ENCODE results near the gene SMDT1. TPM values are rescaled to one million over a fixed set of nuclear protein-coding genes. Genes with fewer than 3 reads are reported as not detected.
"Not testable (repeated sequence)": the region's sequence is repeated elsewhere in the genome, so short reads cannot be mapped to it uniquely, and the experiment has no call there.

SMDT1 gene
- total and polyA plus RNA-seq, 4 donors = 34.7 to 167 (median 100) TPM

- H3K27ac ChIP-seq (ENCODE audit: low read depth in 1 of 2, low read length in 1 of 2); H3K4me3 ChIP-seq; H3K4me1 ChIP-seq (ENCODE audit: control insufficient read depth in 5 of 5, insufficient read depth in 5 of 5, low read length in 5 of 5); H3K9ac ChIP-seq (ENCODE audit: insufficient read depth in 1 of 2, low read length in 2 of 2); H3K9me3 ChIP-seq (ENCODE audit: control insufficient read depth in 4 of 4, insufficient read depth in 3 of 4, low read length in 3 of 4); ATAC-seq (ENCODE audit: insufficient read depth, low FRiP score); DNase-seq; H3K36me3 ChIP-seq (ENCODE audit: control insufficient read depth in 4 of 4, insufficient read depth in 4 of 4, low read length in 4 of 4); H3K27me3 ChIP-seq (ENCODE audit: control insufficient read depth in 3 of 3, insufficient read depth in 3 of 3, low read length in 2 of 3): not testable (repeated sequence)
- WGBS, 2 donors = 13 to 32% methylated on average over 1 of the region's 7 CpGs
These were observed 50.7 kb downstream of the SMDT1 start for GRCh38 chr22:42130182-42130581.

GRCh38 chr22:42130639-42131431 is 51.3 kb downstream of the SMDT1 start, which contains the start of gene CYP2D6:
Gene CYP2D6 (minus strand): TSS chr22:42130810. CDS start chr22:42130791, 19 bp downstream.
- H3K36me3 ChIP-seq (ENCODE audit: control insufficient read depth in 4 of 4, insufficient read depth in 4 of 4, low read length in 4 of 4); H3K27me3 ChIP-seq (ENCODE audit: control insufficient read depth in 3 of 3, insufficient read depth in 3 of 3, low read length in 2 of 3); H3K4me3 ChIP-seq; DNase-seq; H3K4me1 ChIP-seq (ENCODE audit: control insufficient read depth in 5 of 5, insufficient read depth in 5 of 5, low read length in 5 of 5); ATAC-seq (ENCODE audit: insufficient read depth, low FRiP score); H3K9ac ChIP-seq (ENCODE audit: insufficient read depth in 1 of 2, low read length in 2 of 2); H3K9me3 ChIP-seq (ENCODE audit: control insufficient read depth in 4 of 4, insufficient read depth in 3 of 4, low read length in 3 of 4); H3K27ac ChIP-seq (ENCODE audit: low read depth in 1 of 2, low read length in 1 of 2): not testable (repeated sequence)
- 77 to 89% methylated on average over 13 to 14 of the region's 14 CpGs for WGBS, 2 donors

- ATAC-seq (ENCODE audit: insufficient read depth, low FRiP score) = no peak
- Histone ChIP-seq H3K9ac (ENCODE audit: insufficient read depth in 1 of 2, low read length in 2 of 2) (no peak overlapping the region), H3K4me1 (ENCODE audit: control insufficient read depth in 5 of 5, insufficient read depth in 5 of 5, low read length in 5 of 5) (peaks cover 0 to 6% (median 0%) of the 10 kb centered on the region in 5 donors), H3K27ac (ENCODE audit: low read depth in 1 of 2, low read length in 1 of 2) (no peak overlapping the region), H3K9me3 (ENCODE audit: control insufficient read depth in 4 of 4, insufficient read depth in 3 of 4, low read length in 3 of 4) (peaks cover 0 to 2% (median 0%) of the 10 kb centered on the region in 4 donors), H3K4me3 (no peak overlapping the region), H3K36me3 (ENCODE audit: control insufficient read depth in 4 of 4, insufficient read depth in 4 of 4, low read length in 4 of 4) (peaks cover 0 to 2% (median 0%) of the 10 kb centered on the region in 4 donors), H3K27me3 (ENCODE audit: control insufficient read depth in 3 of 3, insufficient read depth in 3 of 3, low read length in 2 of 3) (no peaks in the 10 kb centered on the region)
- WGBS, 2 donors = 60 to 82% methylated on average over 8 of the region's 8 CpGs
- no peak for DNase-seq
- no peak for TF ChIP-seq CTCF (IDR thresholded peaks at IDR 0.05; ENCODE audit: control extremely low read depth, extremely low read depth)
These were observed 52.1 kb downstream of the SMDT1 start for GRCh38 chr22:42131562-42131961.

GRCh38 chr22:42132457-42132856 is 53.0 kb downstream of the SMDT1 start:
- H3K4me3 ChIP-seq = no peak overlapping the region
- ATAC-seq (ENCODE audit: insufficient read depth, low FRiP score) (no peak), DNase-seq (no peak)
- no peak for TF ChIP-seq CTCF (IDR thresholded peaks at IDR 0.05; ENCODE audit: control extremely low read depth, extremely low read depth)
- peaks cover 0 to 2% (median 0%) of the 10 kb centered on the region in 4 donors for H3K9me3 ChIP-seq (ENCODE audit: control insufficient read depth in 4 of 4, insufficient read depth in 3 of 4, low read length in 3 of 4)
- H3K27ac ChIP-seq (ENCODE audit: low read depth in 1 of 2, low read length in 1 of 2) = no peak overlapping the region
- no peak overlapping the region for H3K9ac ChIP-seq (ENCODE audit: insufficient read depth in 1 of 2, low read length in 2 of 2)
- WGBS, 2 donors = 79 to 85% methylated on average over 13 of the region's 13 CpGs
- peaks cover 0 to 2% (median 0%) of the 10 kb centered on the region in 4 donors for H3K36me3 ChIP-seq (ENCODE audit: control insufficient read depth in 4 of 4, insufficient read depth in 4 of 4, low read length in 4 of 4)
- no peaks in the 10 kb centered on the region for H3K27me3 ChIP-seq (ENCODE audit: control insufficient read depth in 3 of 3, insufficient read depth in 3 of 3, low read length in 2 of 3)
- H3K4me1 ChIP-seq (ENCODE audit: control insufficient read depth in 5 of 5, insufficient read depth in 5 of 5, low read length in 5 of 5) = peaks cover 0 to 6% (median 0%) of the 10 kb centered on the region in 5 donors

Small RNAs within 50 kb of the gene (small RNA-seq; reads per million reads assigned to genes)
- gene SNORD13P1 (ENCODE audit: low replicate concordance) = not detected

Other genes with a start within 250 kb of the SMDT1 start
- 100 to 1,000 TPM in 1 of 2 donors, 10 to 100 TPM in 1; 68.1 to 155 TPM for gene SREBF2, start 246.6 kb upstream of the SMDT1 start, total RNA-seq
- 10 to 100 TPM; 70.6 to 81.2 TPM for gene SREBF2, start 246.6 kb upstream of the SMDT1 start, polyA plus RNA-seq
- gene SHISA8, start 164.6 kb upstream of the SMDT1 start, total RNA-seq = under 1 TPM in 1 of 2 donors, not detected in 1; 0.34 TPM
- gene SHISA8, start 164.6 kb upstream of the SMDT1 start, polyA plus RNA-seq = under 1 TPM in 1 of 2 donors, not detected in 1; 0.02 TPM
- gene TNFRSF13C, start 152.9 kb upstream of the SMDT1 start, total RNA-seq = 1 to 10 TPM in 1 of 2 donors, under 1 TPM in 1; 0.31 to 1.7 TPM
- under 1 TPM; 0.18 to 0.74 TPM for gene TNFRSF13C, start 152.9 kb upstream of the SMDT1 start, polyA plus RNA-seq
- 10 to 100 TPM in 1 of 2 donors, 1 to 10 TPM in 1; 9.9 to 11.8 TPM for gene CENPM, start 132.5 kb upstream of the SMDT1 start, total RNA-seq
- gene CENPM, start 132.5 kb upstream of the SMDT1 start, polyA plus RNA-seq = 10 to 100 TPM; 17.1 to 20.5 TPM
- under 1 TPM; 0.51 to 0.61 TPM for gene SEPTIN3, start 110.3 kb upstream of the SMDT1 start, total RNA-seq
- 1 to 10 TPM in 1 of 2 donors, under 1 TPM in 1; 0.31 to 1.3 TPM for gene SEPTIN3, start 110.3 kb upstream of the SMDT1 start, polyA plus RNA-seq
- 1 to 10 TPM; 1.8 to 4.9 TPM for gene WBP2NL, start 80.9 kb upstream of the SMDT1 start, total RNA-seq
- under 1 TPM; 0.42 to 0.67 TPM for gene WBP2NL, start 80.9 kb upstream of the SMDT1 start, polyA plus RNA-seq
- 10 to 100 TPM; 33.9 to 45.3 TPM for gene NAGA, start 8.9 kb upstream of the SMDT1 start, total RNA-seq
- 10 to 100 TPM in 1 of 2 donors, 1 to 10 TPM in 1; 9.9 to 48.0 TPM for gene NAGA, start 8.9 kb upstream of the SMDT1 start, polyA plus RNA-seq
- 10 to 100 TPM; 11.8 to 18.1 TPM for gene PHETA2, start 5.5 kb upstream of the SMDT1 start, total RNA-seq
- gene PHETA2, start 5.5 kb upstream of the SMDT1 start, polyA plus RNA-seq = 10 to 100 TPM; 12.8 to 14.1 TPM
- gene NDUFA6, start 11.1 kb downstream of the SMDT1 start, total RNA-seq = 10 to 100 TPM; 37.9 to 61.5 TPM
- gene NDUFA6, start 11.1 kb downstream of the SMDT1 start, polyA plus RNA-seq = 100 to 1,000 TPM in 1 of 2 donors, 10 to 100 TPM in 1; 78.6 to 118 TPM
- 1 to 10 TPM in 1 of 2 donors, under 1 TPM in 1; 0.94 to 1.3 TPM for gene CYP2D6, start 51.1 kb downstream of the SMDT1 start, total RNA-seq
- 1 to 10 TPM in 1 of 2 donors, under 1 TPM in 1; 0.80 to 1.3 TPM for gene CYP2D6, start 51.1 kb downstream of the SMDT1 start, polyA plus RNA-seq
- gene TCF20, start 191.0 kb downstream of the SMDT1 start, total RNA-seq = 10 to 100 TPM; 31.4 to 41.5 TPM
- 10 to 100 TPM in 1 of 2 donors, 1 to 10 TPM in 1; 9.7 to 13.9 TPM for gene TCF20, start 191.0 kb downstream of the SMDT1 start, polyA plus RNA-seq